Measurements from ENCODE around the gene NAPG. TPM values are rescaled to one million over a fixed set of nuclear protein-coding genes. Genes with fewer than 3 reads are reported as not detected.

Gene NAPG
- total RNA-seq, 1 donor from 2014 or later: 54.5 TPM

- DNase-seq (ENCODE audit: low read depth): no peak
- Histone ChIP-seq H3K27me3 (ENCODE audit: control insufficient read depth, insufficient read depth, low read length) (no peaks in the 10 kb centered on the region), H3K4me3 (ENCODE audit: low read depth, low read length) (peak overlapping the region; percentile 87), H3K36me3 (ENCODE audit: control insufficient read depth, insufficient read depth, low read length) (no peaks in the 10 kb centered on the region)
- no peak for TF ChIP-seq CTCF (IDR thresholded peaks at IDR 0.05; ENCODE audit: insufficient read depth, low read length, severe bottlenecking)
- FAIRE-seq: no peak
Measured at GRCh38 chr18:10525371-10525691, 496 bp upstream of the NAPG start.

GRCh38 chr18:10526561-10526949, 728 bp downstream of the NAPG start:
- no peaks in the 10 kb centered on the region for H3K27me3 ChIP-seq (ENCODE audit: control insufficient read depth, insufficient read depth, low read length)
- FAIRE-seq (no peak), DNase-seq (ENCODE audit: low read depth) (no peak)
- H3K36me3 ChIP-seq (ENCODE audit: control insufficient read depth, insufficient read depth, low read length): no peaks in the 10 kb centered on the region
- TF ChIP-seq CTCF (IDR thresholded peaks at IDR 0.05; ENCODE audit: insufficient read depth, low read length, severe bottlenecking): no peak
- peak overlapping the region; percentile 87 for H3K4me3 ChIP-seq (ENCODE audit: low read depth, low read length)

GRCh38 chr18:10528439-10528838, 2.6 kb downstream of the NAPG start:
- no peaks in the 10 kb centered on the region for H3K36me3 ChIP-seq (ENCODE audit: control insufficient read depth, insufficient read depth, low read length)
- no peak for FAIRE-seq
- no peak overlapping the region for H3K4me3 ChIP-seq (ENCODE audit: low read depth, low read length)
- no peak for TF ChIP-seq CTCF (IDR thresholded peaks at IDR 0.05; ENCODE audit: insufficient read depth, low read length, severe bottlenecking)
- H3K27me3 ChIP-seq (ENCODE audit: control insufficient read depth, insufficient read depth, low read length): no peaks in the 10 kb centered on the region
- DNase-seq (ENCODE audit: low read depth): no peak

- no peak overlapping the region for H3K4me3 ChIP-seq (ENCODE audit: low read depth, low read length)
- no peaks in the 10 kb centered on the region for H3K27me3 ChIP-seq (ENCODE audit: control insufficient read depth, insufficient read depth, low read length)
- DNase-seq (ENCODE audit: low read depth) (no peak), FAIRE-seq (no peak)
- no peak for TF ChIP-seq CTCF (IDR thresholded peaks at IDR 0.05; ENCODE audit: insufficient read depth, low read length, severe bottlenecking)
- no peaks in the 10 kb centered on the region for H3K36me3 ChIP-seq (ENCODE audit: control insufficient read depth, insufficient read depth, low read length)
Measured at GRCh38 chr18:10530002-10530401, 4.2 kb downstream of the NAPG start.

- H3K27me3 ChIP-seq (ENCODE audit: control insufficient read depth, insufficient read depth, low read length): no peaks in the 10 kb centered on the region
- FAIRE-seq (no peak), DNase-seq (ENCODE audit: low read depth) (peak; percentile 87)
- no peak for TF ChIP-seq CTCF (IDR thresholded peaks at IDR 0.05; ENCODE audit: insufficient read depth, low read length, severe bottlenecking)
- H3K36me3 ChIP-seq (ENCODE audit: control insufficient read depth, insufficient read depth, low read length): no peaks in the 10 kb centered on the region
- no peak overlapping the region for H3K4me3 ChIP-seq (ENCODE audit: low read depth, low read length)
Measured at GRCh38 chr18:10530852-10531251, 5.0 kb downstream of the NAPG start.

DNA sequence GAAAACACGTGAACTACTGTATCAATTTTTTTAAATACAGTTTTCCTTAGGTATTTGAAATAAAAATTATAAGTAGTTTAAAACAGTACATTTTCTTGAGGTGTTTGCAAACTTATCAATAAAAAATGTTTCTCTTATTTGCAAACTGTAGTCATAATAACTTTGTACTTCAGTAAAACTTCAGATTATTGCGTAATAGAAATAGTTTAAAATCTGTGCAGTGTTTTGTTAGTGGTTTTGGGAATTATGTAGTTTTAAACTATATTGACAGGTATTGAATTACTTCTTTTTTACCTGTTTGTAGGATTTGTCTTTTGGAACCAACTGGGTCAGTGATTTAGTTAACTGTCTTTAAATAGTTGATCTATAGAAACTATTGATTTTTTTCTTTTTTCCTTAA, 7.3 kb downstream of the NAPG start:
- Histone ChIP-seq H3K36me3 (ENCODE audit: control insufficient read depth, insufficient read depth, low read length) (no peaks in the 10 kb centered on the region), H3K4me3 (ENCODE audit: low read depth, low read length) (no peak overlapping the region), H3K27me3 (ENCODE audit: control insufficient read depth, insufficient read depth, low read length) (no peaks in the 10 kb centered on the region)
- no peak for FAIRE-seq
- no peak for TF ChIP-seq CTCF (IDR thresholded peaks at IDR 0.05; ENCODE audit: insufficient read depth, low read length, severe bottlenecking)
- no peak for DNase-seq (ENCODE audit: low read depth)
